SK-N-MC (cell line): ENCODE results near the gene PRPF8.
"Not testable (repeated sequence)": the region's sequence is repeated elsewhere in the genome, so short reads cannot be mapped to it uniquely, and the experiment has no call there.

Source experiments
- DNase-seq: peaks from one replicate; pipeline ENCODE4 v3.0.0-alpha.2; 2011; ENCODE audit warnings: low read depth, low spot score
- H3K27ac ChIP-seq: fragments of 200-600 bp; sonication (generic); 2 replicates; pipeline ENCODE4 v1.5.1; 2016; ENCODE audit warnings: mixed run types
- H3K36me3 ChIP-seq: fragments of 200-600 bp; sonication (generic); 2 replicates; pipeline ENCODE4 v1.6.1; 2017; ENCODE audit warnings: antibody characterized with exemption, low read length, mixed read lengths; ENCODE audit not compliant: insufficient read depth
- H3K4me3 ChIP-seq: fragments of 200-600 bp; sonication (generic); 2 replicates; pipeline ENCODE4 v1.5.1; 2016
- H3K9ac ChIP-seq: fragments of 200-600 bp; sonication (generic); 2 replicates; pipeline ENCODE4 v1.8.0; 2017; ENCODE audit warnings: mixed run types, mixed read lengths; ENCODE audit not compliant: insufficient read length
- H3K9me3 ChIP-seq: fragments of 200-600 bp; sonication (generic); 2 replicates; pipeline ENCODE4 v1.6.1; 2017; ENCODE audit warnings: low read depth, mild to moderate bottlenecking, antibody characterized with exemption, low read length, moderate library complexity, mixed read lengths
- EZH2 ChIP-seq: fragments of 200-600 bp; sonication (generic); IDR thresholded peaks from one replicate; pipeline ENCODE4 v1.6.1; 2017; ENCODE audit warnings: antibody characterized with exemption
- FOXP2 ChIP-seq: optimal IDR thresholded peaks from 2 replicates; pipeline ENCODE3; 2011; ENCODE audit warnings: mild to moderate bottlenecking, moderate library complexity; ENCODE audit not compliant: insufficient read depth; ENCODE audit errors: extremely low read length, control extremely low read depth
- POLR2AphosphoS5 ChIP-seq: IDR thresholded peaks from 2 replicates; pipeline ENCODE4 v1.6.1; 2012; ENCODE audit warnings: mild to moderate bottlenecking, low read depth, low read length, borderline replicate concordance

PRPF8 gene

GRCh38 chr17:1727876-1728630 lies 43.4 kb upstream of the PRPF8 start:
- no peak for TF ChIP-seq POLR2AphosphoS5
- TF ChIP-seq FOXP2 = no peak
- no peak for TF ChIP-seq EZH2
- DNase-seq = no peak
- Histone ChIP-seq H3K27ac (no peak overlapping the region), H3K9me3 (no peaks in the 10 kb centered on the region), H3K4me3 (no peak overlapping the region), H3K36me3 (no peaks in the 10 kb centered on the region), H3K9ac (no peak overlapping the region)

DNA sequence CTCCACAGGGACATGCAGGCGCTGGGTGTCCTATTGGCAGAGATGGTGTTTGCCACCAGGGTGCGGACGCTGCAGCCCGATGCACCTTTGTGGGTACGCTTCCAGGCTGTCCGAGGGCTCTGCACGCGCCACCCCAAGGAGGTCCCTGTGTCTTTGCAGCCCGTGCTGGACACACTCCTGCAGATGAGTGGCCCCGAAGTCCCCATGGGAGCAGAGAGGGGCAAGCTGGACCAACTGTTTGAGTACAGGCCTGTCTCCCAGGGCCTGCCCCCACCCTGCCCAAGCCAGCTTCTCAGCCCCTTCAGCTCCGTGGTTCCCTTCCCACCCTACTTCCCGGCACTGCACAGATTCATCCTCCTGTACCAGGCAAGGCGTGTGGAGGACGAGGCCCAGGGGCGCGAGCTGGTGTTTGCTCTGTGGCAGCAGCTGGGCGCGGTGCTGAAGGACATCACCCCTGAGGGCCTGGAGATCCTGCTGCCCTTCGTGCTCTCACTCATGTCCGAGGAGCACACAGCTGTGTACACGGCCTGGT lies 42.7 kb upstream of the PRPF8 start:
- H3K9ac ChIP-seq = no peak overlapping the region
- H3K27ac ChIP-seq = no peak overlapping the region
- no peak for DNase-seq
- no peaks in the 10 kb centered on the region for H3K9me3 ChIP-seq
- no peaks in the 10 kb centered on the region for H3K36me3 ChIP-seq
- TF ChIP-seq FOXP2 = no peak
- TF ChIP-seq POLR2AphosphoS5 = no peak
- no peak for TF ChIP-seq EZH2
- H3K4me3 ChIP-seq = no peak overlapping the region

DNA sequence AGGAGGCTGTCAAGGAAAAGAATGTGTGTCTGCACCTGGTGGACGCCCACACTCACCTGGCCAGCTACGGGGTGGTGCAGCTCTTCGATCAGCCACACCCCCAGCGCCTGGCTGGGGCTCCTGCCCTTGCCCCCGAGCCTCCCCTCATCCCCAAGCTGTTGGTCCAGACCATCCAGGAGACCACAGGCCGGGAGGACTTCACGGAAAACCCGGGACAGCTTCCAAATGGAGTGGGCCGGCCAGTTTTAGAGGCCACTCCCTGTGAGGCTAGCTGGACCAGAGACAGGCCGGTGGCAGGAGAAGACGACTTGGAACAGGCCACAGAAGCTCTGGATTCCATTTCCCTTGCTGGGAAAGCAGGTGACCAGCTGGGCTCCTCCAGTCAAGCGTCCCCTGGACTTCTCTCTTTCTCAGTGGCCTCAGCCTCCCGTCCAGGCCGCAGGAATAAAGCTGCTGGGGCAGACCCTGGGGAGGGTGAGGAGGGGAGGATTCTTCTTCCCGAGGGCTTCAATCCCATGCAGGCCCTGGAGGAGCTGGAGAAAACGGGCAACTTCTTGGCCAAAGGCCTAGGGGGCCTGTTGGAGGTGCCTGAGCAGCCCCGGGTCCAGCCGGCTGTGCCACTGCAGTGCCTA lies 42.1 kb upstream of the PRPF8 start:
- TF ChIP-seq POLR2AphosphoS5 = no peak
- TF ChIP-seq EZH2 = no peak
- TF ChIP-seq FOXP2 = no peak
- no peak overlapping the region for H3K27ac ChIP-seq
- DNase-seq = no peak
- no peak overlapping the region for H3K4me3 ChIP-seq
- H3K9ac ChIP-seq = no peak overlapping the region
- no peaks in the 10 kb centered on the region for H3K36me3 ChIP-seq
- H3K9me3 ChIP-seq = no peaks in the 10 kb centered on the region

GRCh38 chr17:1725642-1726511 lies 41.2 kb upstream of the PRPF8 start:
- H3K27ac ChIP-seq = no peak overlapping the region
- no peak for DNase-seq
- no peaks in the 10 kb centered on the region for H3K36me3 ChIP-seq
- TF ChIP-seq FOXP2 = no peak
- TF ChIP-seq POLR2AphosphoS5 = no peak
- no peak for TF ChIP-seq EZH2
- no peaks in the 10 kb centered on the region for H3K9me3 ChIP-seq
- no peak overlapping the region; the same call in 1 of the 2 replicates for H3K4me3 ChIP-seq
- no peak overlapping the region for H3K9ac ChIP-seq

GRCh38 chr17:1724869-1725641 lies 40.4 kb upstream of the PRPF8 start:
- H3K27ac ChIP-seq = no peak overlapping the region
- H3K9ac ChIP-seq = peak overlapping the region; percentile 73
- peak overlapping the region; percentile 82 for H3K4me3 ChIP-seq
- no peaks in the 10 kb centered on the region for H3K9me3 ChIP-seq
- no peak for DNase-seq
- no peaks in the 10 kb centered on the region for H3K36me3 ChIP-seq
- TF ChIP-seq EZH2 (no peak), POLR2AphosphoS5 (no peak), FOXP2 (no peak)

DNA sequence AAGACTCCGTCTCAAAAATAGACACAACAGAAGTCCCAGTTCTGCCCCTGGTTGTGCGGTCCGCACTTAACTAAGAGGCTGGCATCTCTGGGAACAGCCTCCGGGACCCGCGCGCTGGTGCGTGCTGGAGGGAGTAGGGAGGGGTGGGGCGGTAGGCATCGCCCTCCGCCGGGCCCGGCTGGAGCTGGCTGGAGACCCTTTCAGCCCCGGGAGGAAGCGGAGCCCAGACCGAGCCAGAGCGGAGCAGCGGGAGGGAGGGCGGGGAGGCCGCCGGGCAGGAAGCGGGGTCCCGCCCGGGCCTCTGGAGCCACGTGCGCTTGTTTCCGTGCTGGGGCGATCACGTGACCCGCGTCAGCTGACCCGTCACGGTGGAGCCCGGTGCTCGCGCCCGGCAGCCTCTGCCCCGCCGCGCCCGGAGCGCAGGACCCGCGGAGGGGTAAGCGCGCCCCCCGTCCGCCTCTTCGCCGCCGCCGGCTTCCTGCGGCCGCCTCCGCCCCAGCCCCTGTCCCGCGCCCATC lies 39.7 kb upstream of the PRPF8 start, which contains the start of gene WDR81:
WDR81 (plus strand) TSS at position 354 of the 518 bp plus-strand sequence. CDS start 256 bp downstream, outside the sequence.
- H3K36me3 ChIP-seq = no peaks in the 10 kb centered on the region
- H3K27ac ChIP-seq = no peak within 1 kb of the TSS
- H3K9me3 ChIP-seq = no peaks in the 10 kb centered on the region
- TF ChIP-seq POLR2AphosphoS5 (peak; percentile 29; the same call in 1 of the 2 replicates), FOXP2 (no peak), EZH2 (no peak)
- no peak for DNase-seq
- peak within 1 kb of the TSS; percentile 73 for H3K9ac ChIP-seq
- peak within 1 kb of the TSS; percentile 82 for H3K4me3 ChIP-seq

GRCh38 chr17:1722022-1722421 lies 37.4 kb upstream of the PRPF8 start:
- H3K36me3 ChIP-seq, H3K9ac ChIP-seq, H3K4me3 ChIP-seq, H3K9me3 ChIP-seq, DNase-seq, H3K27ac ChIP-seq: not testable (repeated sequence)

GRCh38 chr17:1720856-1721386 lies 36.3 kb upstream of the PRPF8 start:
- TF ChIP-seq FOXP2 (no peak), EZH2 (no peak), POLR2AphosphoS5 (no peak)
- Histone ChIP-seq H3K4me3 (no peak overlapping the region), H3K9me3 (no peaks in the 10 kb centered on the region), H3K9ac (no peak overlapping the region), H3K27ac (no peak overlapping the region), H3K36me3 (no peaks in the 10 kb centered on the region)
- no peak for DNase-seq
